Panc1 (cell line): ENCODE data around the gene SLPI. TPM values are rescaled to one million over a fixed set of nuclear protein-coding genes. Genes with fewer than 3 reads are reported as not detected.

Experiments used
- ATAC-seq: fragments of 200-7000 bp; cut with Tn5 transposase; 2 replicates; pipeline ENCODE4 v1.9.1; 2020; ENCODE audit warnings: mild to moderate bottlenecking, moderate library complexity
- BruUV-seq: library from RNA; stranded (reverse); fragments of 400-500 nt; replicated peaks from 2 replicates; lab custom pipeline; 2021; lab: Mats Ljungman, UMichigan
- CTCF ChIA-PET: fragments of 300-600 bp; sonication (Branson Sonifier 250); formaldehyde crosslinking; loops from one replicate; lab custom pipeline; 2022; ENCODE audit warnings: antibody characterized with exemption; lab: Charles Lee
- POLR2A ChIA-PET: fragments of 300-600 bp; sonication (Branson Sonifier 250); formaldehyde crosslinking; loops from one replicate; lab custom pipeline; 2022; ENCODE audit warnings: antibody characterized with exemption; lab: Charles Lee
- DNase-seq: peaks from one replicate; pipeline ENCODE4 v3.0.0-alpha.2; 2010; ENCODE audit warnings: low read depth, low spot score
- H3K27ac ChIP-seq: 2 replicates; pipeline ENCODE4 v1.5.1; 2011; ENCODE audit warnings: mild to moderate bottlenecking, low read length, inconsistent platforms
- H3K27me3 ChIP-seq: fragments of 200-500 bp; sonication (Bioruptor generic); 2 replicates; pipeline ENCODE4 v1.6.0; 2014; ENCODE audit warnings: low read length, inconsistent platforms; ENCODE audit not compliant: control insufficient read depth, insufficient read depth
- H3K36me3 ChIP-seq: fragments of 200-500 bp; sonication (Bioruptor generic); 2 replicates; pipeline ENCODE4 v1.5.1; 2014; ENCODE audit warnings: inconsistent platforms, mild to moderate bottlenecking, low read length, moderate library complexity; ENCODE audit not compliant: control insufficient read depth, insufficient read depth
- H3K4me1 ChIP-seq: 2 replicates; pipeline ENCODE4 v1.5.1; 2011; ENCODE audit warnings: inconsistent platforms, mild to moderate bottlenecking, low read length, moderate library complexity; ENCODE audit not compliant: control insufficient read depth, insufficient read depth
- H3K4me3 ChIP-seq, 2 experiments: 2 replicates each; pipeline ENCODE4 v1.5.1; 2011 to 2012; ENCODE audit warnings: low read depth in 2 of 2, low read length in 2 of 2, mild to moderate bottlenecking in 2 of 2, inconsistent platforms in 1 of 2, moderate library complexity in 1 of 2
- H3K9me3 ChIP-seq: fragments of 200-500 bp; sonication (Bioruptor generic); 2 replicates; pipeline ENCODE4 v1.5.1; 2014; ENCODE audit warnings: low read depth, mild to moderate bottlenecking, inconsistent platforms, low read length, moderate library complexity; ENCODE audit not compliant: control insufficient read depth, insufficient read depth
- CTCF ChIP-seq: fragments of 450-650 bp; IDR thresholded peaks from 2 replicates; pipeline ENCODE4 v1.5.1; 2017; ENCODE audit warnings: mild to moderate bottlenecking
- POLR2AphosphoS5 ChIP-seq: IDR thresholded peaks from 2 replicates; pipeline ENCODE4 v1.6.1; 2012; ENCODE audit warnings: mild to moderate bottlenecking, low read depth, low read length, moderate library complexity
- REST ChIP-seq, 2 experiments: IDR thresholded peaks; 2 replicates each; pipeline ENCODE4 v1.6.1; 2011 to 2012; ENCODE audit warnings: low read depth in 2 of 2, control low read depth in 1 of 2, low read length in 1 of 2, mild to moderate bottlenecking in 1 of 2, moderate library complexity in 1 of 2; ENCODE audit not compliant: insufficient read depth in 1 of 2
- SIN3A ChIP-seq: IDR thresholded peaks from 2 replicates; pipeline ENCODE4 v1.6.1; 2012; ENCODE audit warnings: low read depth, mild to moderate bottlenecking, low read length, moderate library complexity, borderline replicate concordance; ENCODE audit not compliant: insufficient read depth
- TCF7L2 ChIP-seq: IDR thresholded peaks from 2 replicates; pipeline ENCODE4 v1.6.1; 2011; ENCODE audit warnings: mild to moderate bottlenecking, low read depth, low read length, inconsistent platforms
- in situ Hi-C: cut with HindIII; loops from 2 replicates; pipeline ENCODE4 v1.10.0; 2016; ENCODE audit warnings: low sequenced_read_pairs, low pct_unique_long_range_greater_than_20kb
- intact Hi-C: fragments of 100-400 bp; cut with micrococcal nuclease; formaldehyde crosslinking; loops from one replicate; pipeline ENCODE4 v1.10.0; 2022; ENCODE audit not compliant: unreplicated experiment
- total RNA-seq: library from RNA; stranded (reverse); gene quantifications from one replicate; pipeline ENCODE4 v1.2.1, GENCODE V29; 2021; ENCODE audit not compliant: unreplicated experiment

Gene SLPI
- total RNA-seq, 1 experiment from 2014 or later = 0.74 TPM

GRCh38 chr20:45291526-45291925 is 37.2 kb upstream of the SLPI start:
- ChIA-PET POLR2A (interaction anchor here (0.6 to 1.1 kb wide), 3 partner anchors 16 to 224 kb away, joined by 3 read pairs; partner anchors contain the start of gene SPINT3), CTCF (interaction anchor here (0.8 to 3.3 kb wide), 6 partner anchors 153 to 280 kb away, joined by 3 to 15 read pairs (median 5); no protein-coding TSS in a partner anchor)
- intact Hi-C loops = loop anchor here (5.0 to 10.0 kb wide), 2 partner anchors 187 to 249 kb away; partner anchors contain the start of gene KCNS1
- Histone ChIP-seq H3K9me3 (peaks cover 4% of the 10 kb centered on the region; the same call in 1 of the 2 replicates), H3K27ac (no peak overlapping the region), H3K36me3 (no peaks in the 10 kb centered on the region), H3K4me3 (no peak overlapping the region), H3K27me3 (peaks cover 2% of the 10 kb centered on the region; the same call in 1 of the 2 replicates), H3K4me1 (no peaks in the 10 kb centered on the region)
- BruUV-seq = no TSS peak
- DNase-seq (no peak), ATAC-seq (no peak)
- TF ChIP-seq TCF7L2 (no peak), REST (IDR thresholded peaks at IDR 0.05; ENCODE audit: insufficient read depth in 1 of 2, low read depth in 2 of 2, low read length in 1 of 2) (no peak), SIN3A (no peak), CTCF (no peak), POLR2AphosphoS5 (no peak)
- in situ Hi-C loops = no loop called here

- Histone ChIP-seq H3K27ac (no peak overlapping the region), H3K4me3 (no peak overlapping the region), H3K4me1 (no peaks in the 10 kb centered on the region), H3K9me3 (peaks cover 4% of the 10 kb centered on the region; the same call in 1 of the 2 replicates), H3K36me3 (no peaks in the 10 kb centered on the region), H3K27me3 (peaks cover 2% of the 10 kb centered on the region; the same call in 1 of the 2 replicates)
- POLR2A ChIA-PET = interaction anchor here (0.6 to 1.1 kb wide), 3 partner anchors 21 to 225 kb away, joined by 3 to 5 read pairs (median 3); partner anchors contain the start of gene SPINT3
- peak; percentile 56 for DNase-seq
- in situ Hi-C loops (no loop called here), intact Hi-C loops (loop anchor here (5.0 to 10.0 kb wide), 2 partner anchors 186 to 249 kb away; partner anchors contain the start of gene KCNS1)
- BruUV-seq = no TSS peak
- ATAC-seq = peak; percentile 76
- CTCF ChIA-PET = interaction anchor here (0.5 to 1.4 kb wide), 6 partner anchors 22 to 280 kb away, joined by 3 to 9 read pairs (median 4); no protein-coding TSS in a partner anchor
- no peak for TF ChIP-seq TCF7L2
- peak; percentile 95 for TF ChIP-seq CTCF
Observed at GRCh38 chr20:45290677-45291355, 36.5 kb upstream of the SLPI start.
